ENCODE data around the gene FOXB1. TPM values are rescaled to one million over a fixed set of nuclear protein-coding genes. Genes with fewer than 3 reads are reported as not detected.

FOXB1 gene
- total and polyA plus RNA-seq, 12 donors: not detected

GRCh38 chr15:59972241-59972640, 31.9 kb upstream of the FOXB1 start:
- Histone ChIP-seq H3K36me3 (no peaks in the 10 kb centered on the region), H3K27me3 (peaks cover 0 to 41% (median 8%) of the 10 kb centered on the region in 7 donors), H3K27ac (no peak overlapping the region), H3K9me3 (no peaks in the 10 kb centered on the region), H3K4me1 (peaks cover 0 to 5% (median 0%) of the 10 kb centered on the region in 9 donors), H3K4me3 (no peak overlapping the region)
- TF ChIP-seq, protein P1, sequence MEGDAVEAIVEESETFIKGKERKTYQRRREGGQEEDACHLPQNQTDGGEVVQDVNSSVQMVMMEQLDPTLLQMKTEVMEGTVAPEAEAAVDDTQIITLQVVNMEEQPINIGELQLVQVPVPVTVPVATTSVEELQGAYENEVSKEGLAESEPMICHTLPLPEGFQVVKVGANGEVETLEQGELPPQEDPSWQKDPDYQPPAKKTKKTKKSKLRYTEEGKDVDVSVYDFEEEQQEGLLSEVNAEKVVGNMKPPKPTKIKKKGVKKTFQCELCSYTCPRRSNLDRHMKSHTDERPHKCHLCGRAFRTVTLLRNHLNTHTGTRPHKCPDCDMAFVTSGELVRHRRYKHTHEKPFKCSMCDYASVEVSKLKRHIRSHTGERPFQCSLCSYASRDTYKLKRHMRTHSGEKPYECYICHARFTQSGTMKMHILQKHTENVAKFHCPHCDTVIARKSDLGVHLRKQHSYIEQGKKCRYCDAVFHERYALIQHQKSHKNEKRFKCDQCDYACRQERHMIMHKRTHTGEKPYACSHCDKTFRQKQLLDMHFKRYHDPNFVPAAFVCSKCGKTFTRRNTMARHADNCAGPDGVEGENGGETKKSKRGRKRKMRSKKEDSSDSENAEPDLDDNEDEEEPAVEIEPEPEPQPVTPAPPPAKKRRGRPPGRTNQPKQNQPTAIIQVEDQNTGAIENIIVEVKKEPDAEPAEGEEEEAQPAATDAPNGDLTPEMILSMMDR (IDR thresholded peaks at IDR 0.05): no peak
- ATAC-seq: no peak
- 64 to 70% methylated on average over 1 of the region's 1 CpG for WGBS, 2 donors
- DNase-seq: no peak
- intact Hi-C loops (cut with DNase I): no loop called here

DNA sequence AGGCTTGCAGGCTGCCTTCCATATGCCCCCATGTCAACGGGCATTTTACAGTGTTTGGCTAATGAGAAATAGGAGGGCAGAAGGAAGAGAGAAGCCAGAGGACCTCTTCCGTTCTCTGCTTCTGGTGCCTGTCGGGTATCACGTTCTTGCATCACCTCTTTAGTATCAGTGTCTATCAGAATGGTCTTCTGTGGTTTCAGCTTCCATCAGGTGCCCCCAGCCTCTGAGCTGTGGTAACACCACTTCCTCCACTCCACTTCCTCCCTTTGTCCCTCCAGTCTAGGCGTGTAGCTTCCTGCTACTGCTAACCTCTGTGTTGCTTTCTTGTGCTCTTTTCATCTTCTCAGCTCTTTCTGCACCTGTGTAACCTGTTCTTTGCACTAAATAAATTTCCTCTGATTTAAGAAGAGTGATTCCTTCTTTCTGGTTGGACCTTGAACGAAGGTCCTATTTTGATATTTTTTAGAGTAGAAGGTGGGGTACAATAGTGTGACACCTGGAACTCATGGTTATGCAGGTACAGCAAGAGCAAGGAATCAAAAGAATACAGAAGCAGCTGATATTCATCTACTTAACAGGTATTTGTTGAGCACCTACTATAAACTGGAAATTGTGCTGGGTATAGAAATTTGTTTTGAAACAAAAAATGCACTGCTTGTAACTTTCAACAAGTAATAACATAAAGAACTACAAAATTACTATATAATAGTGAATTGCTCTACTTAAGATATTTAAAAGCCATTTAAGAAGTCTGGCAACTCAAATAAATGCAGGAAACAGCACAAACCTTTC, 27.4 kb upstream of the FOXB1 start:
- Histone ChIP-seq H3K27me3 (peaks cover 0 to 67% (median 12%) of the 10 kb centered on the region in 7 donors), H3K9me3 (peaks cover 0 to 4% (median 0%) of the 10 kb centered on the region in 11 donors), H3K4me3 (no peak overlapping the region), H3K27ac (no peak overlapping the region), H3K4me1 (peaks cover 0 to 5% (median 0%) of the 10 kb centered on the region in 9 donors), H3K36me3 (no peaks in the 10 kb centered on the region)
- intact Hi-C loops (cut with DNase I): no loop called here
- DNase-seq (no peak), ATAC-seq (no peak)
- TF ChIP-seq, protein P1 (IDR thresholded peaks at IDR 0.05): no peak
- 66 to 72% methylated on average over 6 of the region's 6 CpGs for WGBS, 2 donors

DNA sequence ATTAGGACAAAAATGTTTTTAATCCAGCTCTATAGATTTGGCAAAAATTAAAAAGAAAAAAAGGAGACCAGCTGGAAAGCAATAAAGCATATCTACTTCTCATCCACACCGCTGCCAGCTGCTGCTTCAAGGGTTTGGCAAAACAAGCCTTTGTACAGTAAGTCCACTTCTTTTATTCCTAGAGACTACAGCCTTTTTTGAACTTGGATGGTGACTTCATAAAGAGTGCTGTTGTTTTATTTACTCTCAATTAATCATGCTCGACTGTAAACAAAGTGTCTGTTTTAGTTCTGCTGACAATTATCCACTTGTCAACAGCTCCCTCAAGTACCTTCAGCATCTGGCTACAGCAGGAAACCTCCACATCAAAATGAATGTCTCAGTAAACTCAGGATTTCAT, 12.3 kb upstream of the FOXB1 start:
- H3K4me1 ChIP-seq: peaks cover 0 to 23% (median 4%) of the 10 kb centered on the region in 9 donors
- DNase-seq (no peak), ATAC-seq (no peak)
- peaks cover 25 to 98% (median 92%) of the 10 kb centered on the region in 7 donors for H3K27me3 ChIP-seq
- WGBS, 2 donors: 40 to 41% methylated on average over 2 of the region's 2 CpGs
- no peak overlapping the region for H3K27ac ChIP-seq
- intact Hi-C loops (cut with DNase I): no loop called here
- no peaks in the 10 kb centered on the region for H3K9me3 ChIP-seq
- no peaks in the 10 kb centered on the region for H3K36me3 ChIP-seq
- TF ChIP-seq, protein P1 (IDR thresholded peaks at IDR 0.05): no peak
- H3K4me3 ChIP-seq: no peak overlapping the region

- DNase-seq (no peak), ATAC-seq (no peak)
- H3K4me1 ChIP-seq: peaks cover 0 to 29% (median 9%) of the 10 kb centered on the region in 9 donors
- H3K9me3 ChIP-seq: no peaks in the 10 kb centered on the region
- no peaks in the 10 kb centered on the region for H3K36me3 ChIP-seq
- peaks cover 35 to 100% (median 96%) of the 10 kb centered on the region in 7 donors for H3K27me3 ChIP-seq
- H3K4me3 ChIP-seq: no peak overlapping the region
- intact Hi-C loops (cut with DNase I): no loop called here
- 24% methylated on average over 35 of the region's 35 CpGs for WGBS, 2 donors
- no peak overlapping the region for H3K27ac ChIP-seq
- TF ChIP-seq, protein P1 (IDR thresholded peaks at IDR 0.05): no peak
Measured at GRCh38 chr15:59993041-59993750, 10.9 kb upstream of the FOXB1 start.

Measured in heart right ventricle (tissue), 16 donors.